K562 (cell line): Measurements from ENCODE around the gene HPD. TPM values are rescaled to one million over a fixed set of nuclear protein-coding genes. Genes with fewer than 3 reads are reported as not detected.

Experiments used
- ATF3 ChIP-seq, 2 experiments: fragments of 450-650 bp in 1 of 2; sonication (generic) in 1 of 2; formaldehyde crosslinking in 1 of 2; IDR thresholded peaks in 1 of 2; conservative IDR thresholded peaks in 1 of 2; 2 replicates each; pipeline versions ENCODE4 v1.6.1 to v1.8.1; 2016 to 2023; ENCODE audit warnings: mild to moderate bottlenecking in 2 of 2, moderate library complexity in 2 of 2, inconsistent platforms in 1 of 2, missing genetic modification reagents in 1 of 2
- BHLHE40 ChIP-seq: IDR thresholded peaks from 2 replicates; pipeline ENCODE4 v1.6.1; 2011; ENCODE audit warnings: low read length, improper control_type of control experiment
- CHD1 ChIP-seq: fragments of 200-600 bp; sonication (generic); IDR thresholded peaks from one replicate; pipeline ENCODE4 v1.6.1; 2012; ENCODE audit warnings: mild to moderate bottlenecking, moderate library complexity, low read length, inconsistent platforms
- CSDE1 ChIP-seq, 2 experiments: fragments of 450-650 bp; IDR thresholded peaks; 2 replicates each; pipeline ENCODE4 v1.6.1; 2016; ENCODE audit warnings: mild to moderate bottlenecking in 1 of 2
- E2F4 ChIP-seq: sonication (generic); formaldehyde crosslinking; IDR thresholded peaks from 2 replicates; pipeline ENCODE4 v1.8.0; 2022; ENCODE audit warnings: mild to moderate bottlenecking, low read depth, missing genetic modification reagents
- ETV1 ChIP-seq: fragments of 450-650 bp; conservative IDR thresholded peaks from 2 replicates; pipeline ENCODE4 v1.6.1; 2016; ENCODE audit warnings: missing genetic modification characterization, control low read depth, low read depth, missing compliant biosample characterization
- FOXA3 ChIP-seq, 2 experiments: fragments of 450-650 bp in 1 of 2; sonication (generic) in 1 of 2; formaldehyde crosslinking; IDR thresholded peaks in 1 of 2; conservative IDR thresholded peaks in 1 of 2; 2 replicates each; pipeline versions ENCODE4 v1.4.0 to v1.8.0; 2020 to 2022; ENCODE audit warnings: mild to moderate bottlenecking in 2 of 2, missing genetic modification reagents in 1 of 2
- GMEB1 ChIP-seq: fragments of 250-450 bp; sonication (Bioruptor Pico); IDR thresholded peaks from 2 replicates; pipeline ENCODE4 v1.4.0; 2020; ENCODE audit warnings: mild to moderate bottlenecking
- GTF2B ChIP-seq: IDR thresholded peaks from 2 replicates; pipeline ENCODE4 v1.6.1; 2011; ENCODE audit not compliant: insufficient read length; ENCODE audit errors: extremely low read depth
- HDAC1 ChIP-seq, 2 experiments: fragments of 450-650 bp; IDR thresholded peaks; 2 replicates each; pipeline ENCODE4 v1.6.1; 2016 to 2017; ENCODE audit warnings: inconsistent platforms in 1 of 2, mild to moderate bottlenecking in 1 of 2, moderate library complexity in 1 of 2
- NUFIP1 ChIP-seq: fragments of 450-650 bp; IDR thresholded peaks from 2 replicates; pipeline ENCODE4 v1.6.1; 2018; ENCODE audit not compliant: partially characterized antibody
- PHF20 ChIP-seq: fragments of 450-650 bp; IDR thresholded peaks from 2 replicates; pipeline ENCODE4 v1.6.1; 2018; ENCODE audit not compliant: partially characterized antibody
- SUPT5H ChIP-seq: fragments of 450-650 bp; IDR thresholded peaks from 2 replicates; pipeline ENCODE4 v1.6.1; 2016
- U2AF1 ChIP-seq: fragments of 200-400 bp; formaldehyde crosslinking; optimal IDR thresholded peaks from 2 replicates; pipeline ENCODE3; 2017; ENCODE audit warnings: mild to moderate bottlenecking, low read depth, low read length, moderate library complexity
- YY1 ChIP-seq, 3 experiments: IDR thresholded peaks; 2 replicates each; pipeline ENCODE4 v1.6.1; 2011; ENCODE audit warnings: low read length in 2 of 3, mild to moderate bottlenecking in 2 of 3, moderate library complexity in 2 of 3, borderline replicate concordance in 1 of 3, control low read depth in 1 of 3, low read depth in 1 of 3; ENCODE audit not compliant: insufficient read depth in 3 of 3, insufficient replicate concordance in 2 of 3, control insufficient read depth in 1 of 3, insufficient read length in 1 of 3; ENCODE audit errors: extremely low read depth in 1 of 3
- ZBTB17 ChIP-seq: fragments of 450-650 bp; formaldehyde crosslinking; IDR thresholded peaks from 2 replicates; pipeline ENCODE4 v1.4.0; 2020; ENCODE audit warnings: mild to moderate bottlenecking
- ZBTB34 ChIP-seq: fragments of 250-450 bp; sonication (Bioruptor Pico); IDR thresholded peaks from 2 replicates; pipeline ENCODE4 v1.8.0; 2021; ENCODE audit warnings: mild to moderate bottlenecking, moderate library complexity
- ZNF431 ChIP-seq: sonication (generic); formaldehyde crosslinking; IDR thresholded peaks from 2 replicates; pipeline ENCODE4 v1.8.0; 2022; ENCODE audit warnings: mild to moderate bottlenecking, missing genetic modification reagents
- ZNF444 ChIP-seq: fragments of 250-450 bp; sonication (Bioruptor Pico); IDR thresholded peaks from 2 replicates; pipeline ENCODE4 v1.4.0; 2020; ENCODE audit warnings: mild to moderate bottlenecking, moderate library complexity
- ZNF583 ChIP-seq: fragments of 250-450 bp; sonication (Bioruptor Pico); IDR thresholded peaks from 2 replicates; pipeline ENCODE4 v1.4.0; 2020
- ZNF780A ChIP-seq: fragments of 250-450 bp; sonication (Bioruptor Pico); IDR thresholded peaks from 2 replicates; pipeline ENCODE4 v1.5.0; 2021; ENCODE audit warnings: mild to moderate bottlenecking
- polyA plus RNA-seq, 8 experiments: library from polyadenylated mRNA; depleted of rRNA in 4 of 8; stranded (reverse) in 5 of 8; unstranded in 3 of 8; fragments of >200 nt; fragmentation: Nextera tagmentation in 2 of 8; fragmentation: Illumina TruSeq in 1 of 8; extraction: Ambion mirVana in 2 of 8; extraction: Trizol in 1 of 8; gene quantifications; 2 replicates each; pipeline versions ENCODE4 v1.2.1 to v1.2.3, GENCODE V29; 2011 to 2014; ENCODE audit warnings: inconsistent platforms in 1 of 8, missing spikeins in 1 of 8
- total RNA-seq, 7 experiments: library from RNA; depleted of rRNA in 6 of 7; stranded (reverse); fragments of >200 nt in 6 of 7; fragmentation: Illumina TruSeq in 2 of 7; extraction: Trizol in 2 of 7; gene quantifications; 2 replicates each; pipeline versions ENCODE4 v1.2.1 to v1.2.3, GENCODE V29; 2011 to 2021; ENCODE audit warnings: low replicate concordance in 1 of 7

Gene HPD
- total and polyA plus RNA-seq, 9 of the 15 experiments (the other 6 are each of a cell fraction or from before 2014, with no cell fraction given) = 0.06 to 0.29 (median 0.07) TPM; not detected in 4

- TF ChIP-seq GMEB1 (no peak), ZNF583 (CRISPR knock-in tag) (no peak), ZNF780A (CRISPR knock-in tag) (no peak), ZNF444 (CRISPR knock-in tag) (no peak), BHLHE40 (no peak), PHF20 (no peak), HDAC1 (IDR thresholded peaks at IDR 0.05) (peak in 1 of 2 experiments; percentile 30; a peak in 1 of 4 replicates), NUFIP1 (no peak), E2F4 (CRISPR knock-in tag) (no peak), CHD1 (no peak), CSDE1 (IDR thresholded peaks at IDR 0.05) (no peak), FOXA3 (CRISPR knock-in tag; conservative IDR thresholded peaks at IDR 0.05 in 1 of 2, IDR thresholded peaks at IDR 0.05 in 1 of 2) (0 out of 4 replicates have a peak, but pooled peaks of 1 of the 2 experiments have one; percentile 76), ZBTB34 (CRISPR knock-in tag) (no peak), ZBTB17 (CRISPR knock-in tag) (no peak), GTF2B (no peak), ATF3 (IDR thresholded peaks at IDR 0.05) (peak; percentile 33; the same call in 1 of the 2 replicates), ATF3 (CRISPR knock-in tag; conservative IDR thresholded peaks at IDR 0.05) (no peak), YY1 (IDR thresholded peaks at IDR 0.05; ENCODE audit: borderline replicate concordance in 1 of 3, control insufficient read depth in 1 of 3, extremely low read depth in 1 of 3, insufficient read depth in 3 of 3, insufficient read length in 1 of 3, insufficient replicate concordance in 2 of 3, low read depth in 1 of 3, low read length in 2 of 3) (no peak), ZNF431 (CRISPR knock-in tag) (0 out of 2 replicates have a peak, but pooled peaks have one; percentile 17), ETV1 (0 out of 2 replicates have a peak, but pooled peaks have one; percentile 18), SUPT5H (0 out of 2 replicates have a peak, but pooled peaks have one; percentile 2), U2AF1 (no peak)
Observed at GRCh38 chr12:121839993-121840761, 18.5 kb downstream of the HPD start (continued).
